Measurements from ENCODE around the gene CTTN. TPM values are rescaled to one million over a fixed set of nuclear protein-coding genes. Genes with fewer than 3 reads are reported as not detected.

CTTN gene
- total and polyA plus RNA-seq, 9 of the 15 experiments (the other 6 are each of a cell fraction or from before 2014, with no cell fraction given): 9.9 to 158 (median 99.7) TPM

DNA sequence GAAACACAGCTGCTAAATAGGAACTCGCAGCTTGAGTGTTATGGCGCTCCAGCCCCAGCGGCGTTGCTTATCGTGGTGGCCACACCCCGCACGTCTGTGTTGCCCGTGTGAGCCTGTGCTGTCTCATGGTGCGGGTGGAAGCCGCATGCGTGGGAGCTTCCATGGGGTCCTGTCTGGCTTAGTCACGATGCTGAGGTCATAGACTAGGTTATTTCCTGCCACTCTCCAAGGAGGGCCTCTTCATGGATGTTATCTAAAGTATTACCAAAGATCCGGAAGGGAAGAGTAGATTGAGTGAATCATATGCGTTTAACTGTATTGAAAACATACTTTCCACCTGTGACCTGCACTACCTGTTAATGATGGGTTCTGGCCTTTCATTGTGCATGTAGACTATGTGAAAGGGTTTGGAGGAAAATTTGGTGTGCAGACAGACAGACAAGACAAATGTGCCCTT lies 21.7 kb downstream of the CTTN start (continued):
- TF ChIP-seq ZNF395 (CRISPR knock-in tag; IDR thresholded peaks at IDR 0.05) (peak; percentile 91), CCNT2 (IDR thresholded peaks at IDR 0.05; ENCODE audit: borderline replicate concordance, extremely low read depth, insufficient read length, low read depth, low read length) (peak; percentile 94), FOXA3 (CRISPR knock-in tag; conservative IDR thresholded peaks at IDR 0.05 in 1 of 2, IDR thresholded peaks at IDR 0.05 in 1 of 2) (no peak; a peak in 1 of 4 replicates), POLR2G (IDR thresholded peaks at IDR 0.05; ENCODE audit: low read depth, low read length) (peak; percentile 75), NCOR1 (IDR thresholded peaks at IDR 0.05) (peak; percentile 98), PHB (CRISPR knock-in tag; IDR thresholded peaks at IDR 0.05) (no peak), EP400 (IDR thresholded peaks at IDR 0.05) (peak; percentile 93), SNIP1 (IDR thresholded peaks at IDR 0.05; ENCODE audit: low read depth) (no peak; the same call in 1 of the 2 replicates), DMBX1 (CRISPR knock-in tag; IDR thresholded peaks at IDR 0.05; ENCODE audit: borderline replicate concordance) (peak; percentile 78), TAF1 (IDR thresholded peaks at IDR 0.05; ENCODE audit: control insufficient read depth, extremely low read depth, insufficient read depth, low read length, severe bottlenecking) (peak; percentile 35), CEBPZ (IDR thresholded peaks at IDR 0.05; ENCODE audit: borderline replicate concordance, low read depth, low read length) (no peak), KLF13 (tag; IDR thresholded peaks at IDR 0.05; ENCODE audit: borderline replicate concordance, low read depth) (peak; percentile 51; the same call in 1 of the 2 replicates), FOXA1 (IDR thresholded peaks at IDR 0.05; ENCODE audit: borderline replicate concordance) (no peak), ZFX (CRISPR knock-in tag; IDR thresholded peaks at IDR 0.05) (no peak), KDM5B (IDR thresholded peaks at IDR 0.05; ENCODE audit: insufficient replicate concordance, low read depth, low read length) (no peak), NBN (IDR thresholded peaks at IDR 0.05; ENCODE audit: low read depth) (peak; percentile 93), SMARCE1 (IDR thresholded peaks at IDR 0.05) (peak; percentile 97), HSF4 (CRISPR knock-in tag; IDR thresholded peaks at IDR 0.05; ENCODE audit: borderline replicate concordance) (no peak), CC2D1A (IDR thresholded peaks at IDR 0.05) (peak; percentile 52; the same call in 1 of the 2 replicates), ZNF668 (CRISPR knock-in tag; IDR thresholded peaks at IDR 0.05) (no peak)

All from K562 (cell line).